ENCODE data around the gene FAM43B.

The FAM43B gene

DNA sequence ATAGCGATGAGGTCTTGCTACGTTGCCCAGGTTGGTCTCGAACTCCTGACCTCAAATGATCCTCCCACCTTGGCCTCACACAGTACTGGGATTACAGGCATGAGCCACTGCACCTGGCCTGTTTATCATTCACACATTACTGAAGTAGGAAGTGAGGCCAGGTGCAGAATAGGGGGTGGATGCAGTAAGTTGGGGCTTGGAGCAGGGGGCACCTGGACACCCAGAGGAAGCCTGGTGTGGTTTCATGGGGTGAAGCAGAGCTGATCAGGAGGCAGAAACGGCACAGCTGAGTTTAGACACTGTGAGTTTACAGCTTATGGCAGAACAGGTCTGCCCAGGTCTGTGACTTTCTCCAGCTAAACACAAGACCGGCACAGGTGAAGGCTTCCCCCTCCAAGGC, 41.4 kb downstream of the FAM43B start:
- DNase-seq = no peak

DNA sequence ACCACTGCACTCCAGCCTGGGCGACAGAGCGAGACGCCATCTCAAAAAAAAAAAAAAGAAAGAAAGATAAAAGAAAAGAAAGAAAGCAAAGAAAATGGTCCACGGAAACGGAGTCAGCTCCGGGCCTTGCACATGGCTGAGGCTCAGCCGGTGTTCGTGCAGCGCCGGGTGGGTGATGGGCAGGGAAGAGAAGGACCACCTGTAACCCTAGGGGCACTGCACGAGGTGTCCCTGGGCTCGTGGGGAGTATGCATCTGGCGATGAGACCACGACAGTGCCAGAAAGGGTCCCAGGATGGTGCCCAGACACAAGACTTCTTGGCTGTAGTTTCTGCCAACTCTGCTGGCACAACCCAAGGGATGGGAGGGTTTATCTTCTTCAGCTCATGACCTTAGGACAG, 42.4 kb downstream of the FAM43B start:
- no peak for DNase-seq

DNA sequence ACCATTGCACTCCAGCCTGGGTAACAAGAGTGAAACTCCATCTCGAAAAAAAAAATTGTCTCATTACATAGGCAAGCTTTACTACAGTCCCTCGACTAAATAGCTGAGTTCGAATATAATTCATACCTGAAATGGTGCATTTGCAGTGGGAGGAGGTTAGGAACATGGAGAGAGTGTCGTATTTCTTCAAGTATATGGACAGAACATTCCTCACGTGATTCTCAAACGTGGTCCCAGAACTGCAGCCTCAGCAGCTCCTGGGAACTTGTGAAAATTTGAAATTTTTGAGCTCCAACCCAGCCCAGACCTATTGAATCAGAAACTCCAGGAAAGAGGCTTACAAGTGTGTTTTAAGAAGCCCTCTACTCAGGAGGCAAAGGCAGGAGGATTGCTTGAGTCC, 43.7 kb downstream of the FAM43B start:
- no peak for DNase-seq

DNA sequence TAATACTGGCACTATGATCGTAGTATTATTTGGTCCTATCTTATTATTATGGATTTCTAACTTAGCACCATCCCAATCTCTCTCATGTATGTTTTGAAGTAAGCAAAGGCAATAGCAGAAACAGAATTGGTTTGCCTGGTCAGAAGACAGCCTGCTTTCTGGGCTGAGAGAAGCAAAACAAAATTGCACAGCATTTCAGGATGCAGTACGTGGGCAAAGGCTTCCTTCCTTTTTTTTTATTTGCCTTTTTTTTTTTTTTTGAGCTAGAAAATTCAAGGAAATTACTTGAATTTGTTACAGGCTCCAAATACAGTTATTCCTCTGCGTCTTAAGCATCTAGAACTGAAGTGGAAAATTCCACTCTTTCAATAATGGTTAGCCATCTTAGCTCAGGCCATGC, 45.3 kb downstream of the FAM43B start:
- DNase-seq = no peak

DNA sequence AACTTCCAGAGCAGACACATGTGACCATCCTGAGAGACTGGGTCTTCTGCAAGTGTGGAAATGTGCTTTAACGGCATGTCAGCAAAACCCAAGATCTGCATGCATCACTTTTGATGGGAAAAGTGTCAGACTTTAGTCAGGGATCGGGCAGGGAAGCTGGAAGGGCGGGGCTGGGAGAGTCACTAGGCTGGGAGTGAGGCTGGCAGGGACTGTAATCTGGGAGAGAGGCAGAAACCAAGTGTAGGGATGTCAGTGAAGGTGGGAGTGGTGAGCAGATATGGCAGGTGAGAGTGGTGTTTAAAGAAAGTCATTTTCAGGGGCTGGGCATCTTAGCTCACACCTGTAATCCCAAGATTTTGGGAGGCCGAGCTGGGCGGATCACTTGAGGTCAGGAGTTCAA, 47.8 kb downstream of the FAM43B start:
- no peak for DNase-seq

DNA sequence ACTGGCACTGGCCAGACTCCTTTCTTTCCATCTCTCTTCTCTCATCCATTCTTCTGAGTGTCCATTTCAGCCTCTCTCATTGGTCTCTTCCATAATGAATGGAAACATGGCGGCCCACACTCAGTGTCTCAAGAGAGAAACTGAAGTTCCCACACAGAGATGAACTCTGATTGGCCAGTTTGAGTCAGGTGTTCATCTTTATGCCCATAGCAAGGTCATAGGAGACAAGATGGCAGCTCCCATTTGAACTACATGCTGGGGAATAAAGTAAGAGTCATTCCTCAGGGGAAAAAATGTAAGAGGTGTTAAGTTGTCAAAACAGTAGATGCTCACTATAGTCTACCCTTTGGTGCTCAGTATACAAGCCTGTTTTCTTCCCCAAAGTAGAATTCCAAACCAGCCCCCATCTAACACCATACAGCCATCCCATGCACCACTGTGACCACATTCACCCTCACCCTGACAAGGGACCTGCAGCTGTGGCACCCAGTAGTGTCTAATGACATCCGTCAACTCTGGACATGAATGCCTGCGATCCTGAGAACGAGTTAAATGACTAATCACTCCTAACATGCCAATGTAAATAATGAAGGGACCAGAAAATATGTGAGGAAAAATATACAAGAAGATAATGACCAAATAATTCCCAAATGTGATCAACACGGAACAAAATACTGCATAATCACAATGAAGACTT, 48.9 kb downstream of the FAM43B start:
- DNase-seq = no peak

DNA sequence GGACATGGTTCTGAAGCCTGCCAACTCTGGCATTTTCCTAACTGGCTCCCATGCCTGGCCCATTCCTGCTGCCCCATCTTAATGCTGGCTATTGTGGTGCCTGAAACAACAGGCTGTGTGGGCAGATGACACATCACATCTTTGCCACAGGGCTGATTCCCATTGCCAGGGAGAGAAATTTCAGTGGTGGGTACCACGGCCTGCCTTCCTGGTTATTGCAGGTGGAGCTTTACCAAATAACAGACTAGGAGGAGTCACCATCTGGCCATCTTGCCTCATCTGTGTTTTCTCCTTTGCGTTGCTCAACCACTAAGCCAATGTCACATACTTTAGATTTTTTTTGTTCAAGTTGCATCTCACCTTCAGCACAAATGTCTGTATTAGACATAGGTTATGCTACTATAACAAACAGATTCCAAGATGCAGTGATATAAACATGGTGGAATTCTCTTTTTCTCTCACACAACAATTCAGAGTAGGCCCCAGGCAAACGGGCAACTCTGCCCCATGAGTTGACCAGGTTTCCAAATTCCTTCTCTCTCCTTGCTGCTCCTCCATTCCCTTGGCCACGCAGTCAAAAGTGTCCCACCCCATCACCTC, 50.6 kb downstream of the FAM43B start:
- no peak for DNase-seq

DNA sequence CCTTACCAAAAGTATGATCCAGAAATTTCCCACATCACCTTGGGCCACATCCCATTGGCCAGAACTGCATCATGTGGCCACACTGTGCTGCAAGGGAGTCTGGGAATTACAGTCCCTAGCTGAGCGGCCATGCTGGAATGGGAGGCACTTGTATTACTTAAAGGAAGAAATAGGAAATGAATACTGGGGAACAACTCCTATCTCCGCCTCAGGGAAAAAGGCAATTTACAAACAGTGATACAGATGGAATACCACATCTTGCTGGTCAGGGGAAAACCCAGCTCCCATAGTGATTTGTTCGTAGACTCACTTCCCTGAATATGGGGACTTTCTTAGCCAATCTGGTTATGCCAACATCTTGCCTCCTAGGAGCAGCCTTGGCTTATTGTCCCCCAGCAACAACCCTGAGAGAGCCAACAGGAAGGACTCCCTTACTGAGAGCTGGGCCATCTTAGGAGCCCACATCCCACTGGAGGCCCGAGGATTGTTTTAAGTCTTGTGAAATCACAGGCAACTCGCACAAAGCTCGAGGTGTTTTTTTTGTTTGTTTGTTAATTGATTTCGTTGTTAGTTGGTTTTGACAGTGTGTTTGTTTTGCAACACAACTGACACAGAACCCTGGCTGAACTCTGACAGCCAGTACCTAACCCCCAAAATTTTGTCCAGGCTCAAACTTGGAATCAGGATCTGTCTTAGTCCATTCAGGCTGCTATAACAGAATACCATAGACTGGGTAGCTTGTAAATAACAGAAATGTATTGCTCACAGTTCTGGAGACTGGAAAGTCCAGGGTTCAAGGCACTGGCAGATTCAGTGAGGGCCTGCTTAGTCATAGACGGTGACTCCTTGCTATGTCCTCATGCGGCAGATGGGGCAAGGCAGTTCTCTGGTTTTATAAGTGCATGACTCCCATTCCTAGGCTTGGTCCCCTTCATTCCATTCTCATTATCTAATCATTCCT, 51.4 kb downstream of the FAM43B start:
- no peak for DNase-seq
